GM23248 (cell line): ENCODE measurements around the gene HLCS. TPM values are rescaled to one million over a fixed set of nuclear protein-coding genes. Genes with fewer than 3 reads are reported as not detected.

Experiments
- DNase-seq: peaks from one replicate; pipeline ENCODE4 v3.0.0-alpha.2; 2015
- H2AFZ ChIP-seq: fragments of 200-600 bp; sonication (generic); 2 replicates; pipeline ENCODE4 v1.6.1; 2016; ENCODE audit warnings: antibody characterized with exemption
- H3F3A ChIP-seq: fragments of 200-600 bp; sonication (generic); 2 replicates; pipeline ENCODE4 v1.6.1; 2016; ENCODE audit warnings: mild to moderate bottlenecking, antibody characterized with exemption, mixed run types; ENCODE audit not compliant: insufficient read depth
- H3K27ac ChIP-seq: fragments of 200-600 bp; sonication (generic); 2 replicates; pipeline ENCODE4 v1.5.1; 2016; ENCODE audit warnings: mild to moderate bottlenecking
- H3K27me3 ChIP-seq: fragments of 200-600 bp; sonication (generic); replicated peaks from 2 replicates; pipeline ENCODE4 v1.6.1; 2016; ENCODE audit warnings: mild to moderate bottlenecking; ENCODE audit not compliant: insufficient read depth
- H3K36me3 ChIP-seq: fragments of 200-600 bp; sonication (generic); 2 replicates; pipeline ENCODE4 v1.6.1; 2016; ENCODE audit warnings: low read depth, mild to moderate bottlenecking
- H3K4me1 ChIP-seq: fragments of 200-600 bp; sonication (generic); 2 replicates; pipeline ENCODE4 v1.6.1; 2016; ENCODE audit warnings: mild to moderate bottlenecking; ENCODE audit not compliant: insufficient read depth
- H3K4me2 ChIP-seq: fragments of 200-600 bp; sonication (generic); one replicate; pipeline ENCODE4 v1.6.1; 2016; ENCODE audit warnings: mild to moderate bottlenecking; ENCODE audit not compliant: unreplicated experiment
- H3K4me3 ChIP-seq: fragments of 200-600 bp; sonication (generic); 2 replicates; pipeline ENCODE4 v1.5.1; 2016; ENCODE audit warnings: mild to moderate bottlenecking
- H3K79me2 ChIP-seq: fragments of 200-600 bp; sonication (generic); 2 replicates; pipeline ENCODE4 v1.6.1; 2016; ENCODE audit warnings: mild to moderate bottlenecking; ENCODE audit not compliant: insufficient read depth
- H3K9ac ChIP-seq: fragments of 200-600 bp; sonication (generic); 2 replicates; pipeline ENCODE4 v1.6.1; 2016; ENCODE audit warnings: mild to moderate bottlenecking
- H3K9me2 ChIP-seq: fragments of 200-600 bp; sonication (generic); 2 replicates; pipeline ENCODE4 v1.6.1; 2016; ENCODE audit warnings: mixed run types, mild to moderate bottlenecking, moderate library complexity; ENCODE audit not compliant: insufficient read depth
- H3K9me3 ChIP-seq: fragments of 200-600 bp; sonication (generic); one replicate; pipeline ENCODE4 v1.6.1; 2017; ENCODE audit warnings: low read depth
- H4K20me1 ChIP-seq: fragments of 200-600 bp; sonication (generic); 2 replicates; pipeline ENCODE4 v1.6.0; 2016; ENCODE audit not compliant: insufficient read depth
- EZH2 ChIP-seq: fragments of 200-600 bp; sonication (generic); IDR thresholded peaks from 2 replicates; pipeline ENCODE4 v1.6.1; 2018; ENCODE audit warnings: antibody characterized with exemption, mild to moderate bottlenecking; ENCODE audit not compliant: insufficient read depth, poor library complexity, severe bottlenecking
- EZH2phosphoT487 ChIP-seq: fragments of 200-600 bp; sonication (generic); IDR thresholded peaks from 2 replicates; pipeline ENCODE4 v1.6.1; 2018; ENCODE audit warnings: antibody characterized with exemption, moderate library complexity, mild to moderate bottlenecking, low read depth; ENCODE audit not compliant: insufficient read depth
- WGBS, 2 experiments: methylation state at CpG; one replicate each; pipeline ENCODE4 v1.1.6; 2015 to 2017; ENCODE audit warnings: low lambda C conversion rate in 2 of 2, low coverage in 1 of 2; ENCODE audit errors: missing lambda C conversion rate in 2 of 2; 5-methylcytosine and 5-hydroxymethylcytosine counted together
- in situ Hi-C: fragments of 300-500 bp; cut with MboI; formaldehyde crosslinking; loops from 2 replicates; pipeline ENCODE4 v1.15.0; 2020
- polyA plus RNA-seq: library from polyadenylated mRNA; unstranded; fragments of >200 nt; fragmentation: Nextera tagmentation; extraction: Ambion mirVana; gene quantifications from 2 replicates; pipeline ENCODE4 v1.2.1, GENCODE V29; 2016
- total RNA-seq: library from RNA; depleted of rRNA; stranded (reverse); fragments of >200 nt; shearing (Covaris generic); gene quantifications from 2 replicates; pipeline ENCODE4 v1.2.3, GENCODE V29; 2014

HLCS gene
- total and polyA plus RNA-seq, 2 experiments from 2014 or later: 21.4 to 42.5 TPM

GRCh38 chr21:36810443-36810842, 156.0 kb downstream of the HLCS start:
- no peak overlapping the region for H3K4me3 ChIP-seq
- no peaks in the 10 kb centered on the region for H3K27me3 ChIP-seq
- no peaks in the 10 kb centered on the region for H3K36me3 ChIP-seq
- DNase-seq: no peak
- H2AFZ ChIP-seq: no peak overlapping the region
- H3K27ac ChIP-seq: no peak overlapping the region
- in situ Hi-C loops: no loop called here
- H3K9me2 ChIP-seq: no peaks in the 10 kb centered on the region
- no peaks in the 10 kb centered on the region for H3K9me3 ChIP-seq
- H3F3A ChIP-seq: no peaks in the 10 kb centered on the region
- H3K4me2 ChIP-seq: no peak overlapping the region
- no peaks in the 10 kb centered on the region for H3K4me1 ChIP-seq
- no peaks in the 10 kb centered on the region for H4K20me1 ChIP-seq
- WGBS, 2 experiments: 53 to 60% methylated on average over 2 of the region's 2 CpGs
- no peaks in the 10 kb centered on the region for H3K79me2 ChIP-seq
- TF ChIP-seq EZH2 (no peak), EZH2phosphoT487 (no peak)
- H3K9ac ChIP-seq: no peak overlapping the region

- H3K36me3 ChIP-seq: no peaks in the 10 kb centered on the region
- H4K20me1 ChIP-seq: no peaks in the 10 kb centered on the region
- H3K27ac ChIP-seq: no peak overlapping the region
- no peaks in the 10 kb centered on the region for H3K27me3 ChIP-seq
- no peaks in the 10 kb centered on the region for H3K4me1 ChIP-seq
- H2AFZ ChIP-seq: no peak overlapping the region
- H3F3A ChIP-seq: no peaks in the 10 kb centered on the region
- H3K9me3 ChIP-seq: no peaks in the 10 kb centered on the region
- H3K4me3 ChIP-seq: no peak overlapping the region
- no peak for DNase-seq
- 97 to 100% methylated on average over 8 of the region's 8 CpGs for WGBS, 2 experiments
- TF ChIP-seq EZH2phosphoT487 (no peak), EZH2 (no peak)
- H3K79me2 ChIP-seq: no peaks in the 10 kb centered on the region
- H3K9ac ChIP-seq: no peak overlapping the region
- H3K9me2 ChIP-seq: no peaks in the 10 kb centered on the region
- in situ Hi-C loops: no loop called here
- no peak overlapping the region for H3K4me2 ChIP-seq
Observed at GRCh38 chr21:36807422-36807928, 159.0 kb downstream of the HLCS start.

GRCh38 chr21:36806103-36806502, 160.4 kb downstream of the HLCS start:
- 92 to 93% methylated on average over 4 of the region's 4 CpGs for WGBS, 2 experiments
- Histone ChIP-seq H3F3A (no peaks in the 10 kb centered on the region), H3K4me3 (no peak overlapping the region), H3K27ac (no peak overlapping the region), H3K9me2 (no peaks in the 10 kb centered on the region), H3K79me2 (no peaks in the 10 kb centered on the region), H2AFZ (no peak overlapping the region), H3K4me2 (no peak overlapping the region), H3K27me3 (no peaks in the 10 kb centered on the region), H4K20me1 (no peaks in the 10 kb centered on the region), H3K4me1 (no peaks in the 10 kb centered on the region), H3K9me3 (no peaks in the 10 kb centered on the region), H3K9ac (no peak overlapping the region), H3K36me3 (no peaks in the 10 kb centered on the region)
- TF ChIP-seq EZH2phosphoT487 (no peak), EZH2 (no peak)
- in situ Hi-C loops: no loop called here
- peak; percentile 37 for DNase-seq

GRCh38 chr21:36804874-36805611, 161.4 kb downstream of the HLCS start:
- TF ChIP-seq EZH2phosphoT487 (no peak), EZH2 (no peak)
- H3K4me2 ChIP-seq: no peak overlapping the region
- no peaks in the 10 kb centered on the region for H3K36me3 ChIP-seq
- H3K9ac ChIP-seq: no peak overlapping the region
- H3K4me3 ChIP-seq: no peak overlapping the region
- H2AFZ ChIP-seq: no peak overlapping the region
- WGBS, 2 experiments: 94 to 95% methylated on average over 17 of the region's 17 CpGs
- H3K27me3 ChIP-seq: no peaks in the 10 kb centered on the region
- H3K9me3 ChIP-seq: no peaks in the 10 kb centered on the region
- no peak overlapping the region for H3K27ac ChIP-seq
- H3K9me2 ChIP-seq: no peaks in the 10 kb centered on the region
- in situ Hi-C loops: no loop called here
- no peaks in the 10 kb centered on the region for H4K20me1 ChIP-seq
- no peaks in the 10 kb centered on the region for H3K79me2 ChIP-seq
- no peaks in the 10 kb centered on the region for H3K4me1 ChIP-seq
- DNase-seq: no peak
- no peaks in the 10 kb centered on the region for H3F3A ChIP-seq
